ENCODE results near the gene ANKRD13D.
"Not testable (repeated sequence)": the region's sequence is repeated elsewhere in the genome, so short reads cannot be mapped to it uniquely, and the experiment has no call there.

Gene ANKRD13D

DNA sequence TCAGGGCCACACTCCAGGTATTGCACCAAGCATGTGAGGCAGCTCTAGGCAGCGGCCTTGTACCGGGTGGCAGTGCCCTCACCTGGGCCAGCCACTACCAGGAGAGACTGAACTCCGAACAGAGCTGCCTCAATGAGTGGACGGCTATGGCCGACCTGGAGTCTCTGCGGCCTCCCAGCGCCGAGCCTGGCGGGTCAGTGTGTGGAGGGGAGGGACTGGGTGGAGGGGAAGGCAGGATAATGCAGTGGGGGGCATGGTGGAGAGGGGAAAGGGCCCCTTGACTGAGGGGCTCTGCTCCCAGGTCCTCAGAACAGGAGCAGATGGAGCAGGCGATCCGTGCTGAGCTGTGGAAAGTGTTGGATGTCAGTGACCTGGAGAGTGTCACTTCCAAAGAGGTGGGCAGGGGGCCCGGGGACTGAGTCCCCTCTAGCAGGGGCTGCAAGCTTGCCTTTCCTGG lies 18.5 kb downstream of the ANKRD13D start:
- DNase-seq: no peak

DNA sequence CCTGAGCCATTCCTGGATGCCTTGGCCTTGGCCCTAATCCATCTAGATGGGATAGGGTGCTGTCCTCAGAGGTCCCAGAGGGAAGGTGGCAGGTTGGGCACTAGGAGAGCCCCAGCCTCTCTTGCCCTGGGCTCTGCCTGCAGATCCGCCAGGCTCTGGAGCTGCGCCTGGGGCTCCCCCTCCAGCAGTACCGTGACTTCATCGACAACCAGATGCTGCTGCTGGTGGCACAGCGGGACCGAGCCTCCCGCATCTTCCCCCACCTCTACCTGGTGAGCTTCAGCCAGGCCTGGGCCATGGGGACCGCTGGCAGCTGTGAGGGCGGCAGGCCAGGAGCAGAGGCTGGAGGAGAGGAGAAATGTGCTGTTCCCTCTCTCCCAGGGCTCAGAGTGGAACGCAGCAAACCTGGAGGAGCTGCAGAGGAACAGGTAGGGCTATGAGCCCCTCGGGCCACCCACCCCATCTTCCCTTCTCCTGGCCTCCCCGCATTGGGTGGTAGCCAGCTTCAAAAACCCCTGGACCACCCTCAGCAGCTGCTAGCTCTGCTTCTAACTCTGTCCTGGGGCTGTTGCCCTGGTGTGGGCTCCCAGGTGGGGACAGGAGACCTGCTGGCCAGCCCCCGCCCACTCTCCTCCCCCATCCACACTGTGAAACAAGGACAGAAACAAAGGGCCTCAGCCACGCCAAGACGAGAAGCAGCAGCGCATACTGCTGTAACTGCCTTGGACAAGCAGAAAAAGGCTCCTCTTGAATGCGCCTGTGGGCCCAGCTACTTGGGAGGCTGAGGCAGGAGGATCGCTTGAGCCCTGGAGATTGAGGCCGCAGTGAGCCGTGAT lies 19.1 kb downstream of the ANKRD13D start:
- no peak for DNase-seq

- DNase-seq: no peak
These were observed 20.1 kb downstream of the ANKRD13D start for GRCh38 chr11:67309166-67309565.

DNA sequence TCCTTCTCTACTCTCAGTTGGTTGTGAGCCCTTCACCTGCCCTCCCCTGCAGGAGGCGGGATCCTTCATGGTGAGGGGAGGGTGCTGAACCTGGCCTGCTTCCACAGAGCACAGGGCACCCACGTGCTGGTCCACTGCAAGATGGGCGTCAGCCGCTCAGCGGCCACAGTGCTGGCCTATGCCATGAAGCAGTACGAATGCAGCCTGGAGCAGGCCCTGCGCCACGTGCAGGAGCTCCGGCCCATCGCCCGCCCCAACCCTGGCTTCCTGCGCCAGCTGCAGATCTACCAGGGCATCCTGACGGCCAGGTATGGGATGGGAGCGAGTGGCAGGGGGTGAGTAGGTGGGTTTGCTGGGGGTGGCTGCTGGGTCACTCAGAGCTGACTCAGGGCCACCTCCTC lies 20.6 kb downstream of the ANKRD13D start:
- no peak for DNase-seq

GRCh38 chr11:67310246-67311050 lies 21.3 kb downstream of the ANKRD13D start:
- no peak for DNase-seq

- no peak for DNase-seq
These were observed 22.0 kb downstream of the ANKRD13D start for GRCh38 chr11:67311051-67311555.

GRCh38 chr11:67311556-67312082 lies 22.5 kb downstream of the ANKRD13D start:
- DNase-seq: peak; percentile 43

GRCh38 chr11:67312187-67313021 lies 23.3 kb downstream of the ANKRD13D start:
- DNase-seq: peak; percentile 64

GRCh38 chr11:67313125-67313890 lies 24.2 kb downstream of the ANKRD13D start:
- DNase-seq: no peak

DNA sequence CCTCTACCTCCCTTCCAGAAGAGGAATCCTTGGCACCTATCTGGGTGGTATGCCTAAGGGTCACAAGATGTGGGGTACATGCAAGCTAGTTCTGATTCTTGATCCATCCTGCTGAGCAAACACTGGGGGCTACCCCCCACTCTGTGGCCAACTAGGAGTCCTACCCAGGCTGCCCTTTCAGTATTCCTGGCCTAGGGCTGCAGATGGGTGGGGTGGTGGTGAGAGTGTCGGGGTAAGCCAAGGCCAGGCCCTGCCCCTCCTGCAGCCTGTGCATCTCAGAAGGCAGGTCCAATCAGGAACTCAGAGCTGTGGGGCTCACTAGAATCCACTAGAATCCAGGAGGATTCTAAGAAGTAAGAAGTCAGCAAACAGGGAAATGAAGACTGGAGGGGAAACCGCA lies 25.1 kb downstream of the ANKRD13D start:
- no peak for DNase-seq

- DNase-seq: no peak
These were observed 26.3 kb downstream of the ANKRD13D start for GRCh38 chr11:67315325-67315909.

DNA sequence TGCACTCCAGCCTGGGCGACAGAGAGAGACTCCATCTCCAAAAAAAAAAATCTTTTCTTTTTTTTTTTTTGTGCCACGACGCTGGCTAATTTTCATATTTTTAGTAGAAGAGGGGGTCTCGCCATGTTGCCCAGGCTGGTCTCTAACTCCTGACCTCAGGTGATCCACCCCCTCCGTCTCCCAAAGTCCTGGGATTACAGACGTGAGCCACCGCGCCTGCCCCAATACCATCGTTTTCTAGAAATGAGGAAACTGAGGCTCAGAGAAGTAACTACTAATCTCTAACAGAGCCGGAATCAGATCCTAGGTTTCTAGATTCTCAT lies 27.7 kb downstream of the ANKRD13D start:
- DNase-seq: no peak

DNA sequence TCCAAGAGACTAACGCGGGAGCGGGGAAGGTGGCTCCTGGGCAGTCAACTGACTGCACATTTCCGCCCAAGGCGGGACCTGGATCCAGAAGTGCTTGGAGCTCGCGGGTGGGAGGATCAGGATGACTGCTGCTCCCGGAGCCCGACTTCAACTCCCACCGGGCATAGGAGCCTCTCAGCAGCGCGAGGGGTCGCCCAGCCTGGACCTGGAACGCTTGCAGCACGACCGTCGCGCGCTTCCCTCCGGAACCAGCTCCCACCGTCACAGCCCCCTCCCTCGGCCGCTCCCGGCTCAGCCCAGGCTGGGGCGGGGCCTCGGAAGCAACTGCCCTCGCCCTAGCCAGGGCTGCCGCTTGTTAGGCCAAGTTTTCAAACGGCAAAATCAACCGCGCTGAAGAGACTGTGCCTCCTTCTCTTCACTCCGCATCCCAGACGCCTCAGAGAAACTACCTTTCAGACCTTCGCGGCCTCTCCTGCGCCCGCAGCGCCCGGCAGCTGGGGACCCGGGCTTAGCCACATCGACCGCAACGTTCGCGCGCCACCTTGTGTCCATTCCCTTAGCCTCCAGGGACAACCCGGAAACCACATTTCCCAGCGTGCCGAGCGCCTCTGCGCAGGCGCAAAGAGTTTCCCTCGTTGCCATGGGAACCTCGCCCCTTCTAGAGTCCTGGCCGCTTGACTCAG lies 28.2 kb downstream of the ANKRD13D start:
- DNase-seq: peak; percentile 98

DNA sequence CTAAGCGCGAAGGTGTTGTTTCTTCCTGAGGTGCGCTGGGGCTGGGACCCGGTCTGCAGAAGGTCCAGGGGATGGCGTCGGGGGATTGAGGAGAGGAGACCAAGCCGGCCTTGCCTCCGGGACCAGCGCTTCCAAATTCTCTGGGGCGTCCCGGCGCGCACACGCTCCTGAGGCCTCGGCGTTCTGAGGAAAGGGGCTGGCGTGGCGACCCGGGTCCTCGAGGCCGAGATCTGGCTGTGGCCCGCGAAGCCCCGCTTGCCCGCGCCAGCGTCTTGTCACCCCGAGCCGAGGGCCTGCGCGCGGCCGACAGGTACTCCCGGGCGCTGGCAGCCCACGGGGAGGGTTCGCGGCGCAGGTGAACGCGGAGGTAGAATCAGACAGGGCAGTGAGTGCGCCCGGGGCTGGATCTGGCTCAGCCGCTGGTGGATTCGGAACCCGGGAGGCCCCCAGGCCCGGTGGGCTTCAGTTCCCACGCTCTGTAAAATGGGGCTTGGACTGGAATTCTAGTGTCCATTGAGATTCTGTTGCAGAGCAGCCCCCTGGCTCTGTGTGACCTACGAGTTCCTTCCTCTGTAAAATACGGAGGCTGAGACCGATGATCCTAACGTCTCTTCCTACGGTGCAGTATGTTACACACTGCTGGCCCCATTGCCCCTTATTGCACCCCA lies 28.9 kb downstream of the ANKRD13D start:
- no peak for DNase-seq

DNA sequence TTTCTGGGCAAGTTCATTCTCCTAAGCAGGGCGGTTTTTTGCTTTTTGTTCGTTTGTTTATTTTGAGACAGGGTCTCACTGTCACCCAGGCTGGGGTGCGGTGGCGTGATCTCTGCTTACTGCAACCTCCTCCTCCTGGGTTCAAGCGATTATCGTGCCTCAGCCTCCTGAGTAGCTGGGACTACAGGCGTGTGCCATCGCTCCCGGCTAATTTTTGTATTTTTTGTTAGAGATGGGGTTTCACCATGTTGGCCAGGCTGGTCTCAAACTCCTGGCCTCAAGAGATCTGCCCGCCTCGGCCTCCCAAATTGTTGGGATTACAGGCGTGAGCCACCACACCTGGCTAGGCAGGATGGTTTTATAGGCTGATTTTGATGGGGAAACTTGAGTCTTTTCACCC lies 29.8 kb downstream of the ANKRD13D start:
- not testable (repeated sequence) for DNase-seq

GRCh38 chr11:67320011-67320410 lies 30.9 kb downstream of the ANKRD13D start:
- no peak for DNase-seq

DNA sequence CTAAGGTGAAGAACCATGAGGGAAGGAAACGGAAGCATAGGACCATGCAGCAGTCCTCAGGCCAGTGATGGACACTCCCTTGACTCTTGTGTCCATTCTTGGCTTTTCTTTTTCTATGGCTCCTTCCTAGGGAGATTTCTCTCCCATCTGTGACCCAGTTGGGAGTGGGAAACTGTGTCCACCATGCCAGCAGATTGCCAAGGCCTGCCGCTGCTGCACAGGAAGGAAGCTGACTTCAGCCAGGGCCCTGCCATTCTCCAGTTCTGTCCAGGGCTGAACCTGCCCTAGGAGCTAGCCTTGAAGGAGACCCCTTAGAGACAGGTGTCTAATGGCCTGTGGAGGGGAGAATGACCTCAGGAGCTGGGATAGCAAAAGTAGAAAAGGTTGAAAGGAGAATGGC lies 31.6 kb downstream of the ANKRD13D start:
- no peak for DNase-seq

DNA sequence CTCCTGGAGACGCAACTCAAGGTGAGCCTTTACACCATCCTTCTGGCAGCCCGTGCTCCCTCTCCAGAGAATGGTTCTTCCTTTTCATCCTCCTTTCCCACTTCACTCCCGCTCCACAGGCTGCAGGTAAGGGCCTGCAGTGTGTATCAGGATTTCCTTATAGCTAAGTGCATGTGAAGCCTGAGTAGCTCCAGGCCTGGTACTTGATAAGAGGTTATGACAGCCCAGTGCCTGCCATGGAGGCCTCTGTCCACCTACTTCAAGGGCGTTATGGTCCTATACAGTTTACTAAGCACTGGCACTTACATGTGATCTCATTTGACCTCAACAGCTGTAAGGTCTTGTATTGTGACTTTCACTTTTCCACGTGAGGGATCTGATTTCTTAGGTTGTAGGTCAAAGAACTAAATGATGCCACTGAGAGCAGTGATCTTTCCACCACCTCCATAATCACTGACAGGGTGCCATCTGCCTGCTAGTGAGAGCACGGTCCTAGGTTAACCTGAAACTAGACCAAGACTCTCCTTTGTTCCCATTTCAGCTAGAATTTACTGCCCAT lies 32.3 kb downstream of the ANKRD13D start:
- DNase-seq: no peak

GRCh38 chr11:67322049-67322448 lies 32.9 kb downstream of the ANKRD13D start:
- no peak for DNase-seq

DNA sequence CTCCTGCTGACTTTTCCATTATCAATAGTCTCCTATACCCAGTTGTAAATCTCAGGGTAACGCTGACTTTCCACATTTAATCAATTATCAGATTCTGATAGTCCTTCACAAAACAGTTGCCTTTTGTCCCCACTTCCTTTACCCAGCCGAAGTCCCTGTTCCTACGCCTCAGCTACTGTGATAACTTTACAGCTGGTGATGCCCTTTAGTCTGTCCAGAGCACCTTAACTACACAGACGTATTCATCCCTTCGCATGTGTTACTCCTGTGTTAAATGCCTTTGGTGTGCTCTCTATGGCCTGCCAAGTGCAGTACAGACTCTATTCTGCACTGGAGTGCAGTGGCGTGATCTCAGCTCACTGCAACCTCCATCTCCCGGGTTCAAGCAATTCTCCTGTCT lies 34.4 kb downstream of the ANKRD13D start:
- no peak for DNase-seq

Measured in CD4-positive, alpha-beta T cell treated with Interleukin-17A for 1 hour (primary cell).